MCF 10A (cell line): Measurements from ENCODE around the gene KHK. TPM values are rescaled to one million over a fixed set of nuclear protein-coding genes. Genes with fewer than 3 reads are reported as not detected.

Experiments used
- BruUV-seq: library from RNA; stranded (reverse); fragments of 400-500 nt; replicated peaks from 2 replicates; lab custom pipeline; 2021; lab: Mats Ljungman, UMichigan
- CTCF ChIA-PET: fragments of 300-600 bp; sonication (Branson Sonifier 250); formaldehyde crosslinking; extraction: SDS; loops from one replicate; lab custom pipeline; 2021; ENCODE audit warnings: antibody characterized with exemption, inconsistent platforms; lab: Yijun Ruan, JAX
- POLR2A ChIA-PET: fragments of 300-600, 350-650 bp; sonication (Branson Sonifier 250); formaldehyde crosslinking; extraction: SDS; loops from one replicate; lab custom pipeline; 2020; ENCODE audit warnings: antibody characterized with exemption, inconsistent platforms; lab: Yijun Ruan, JAX
- DNase-seq: peaks from one replicate; pipeline ENCODE4 v3.0.0-alpha.2; 2018; ENCODE audit not compliant: unreplicated experiment
- H3K27ac Mint-ChIP-seq: one replicate; pipeline ENCODE4 v1.8.0; 2022; ENCODE audit warnings: mild to moderate bottlenecking, low read depth, mixed read lengths; ENCODE audit not compliant: unreplicated experiment
- H3K27me3 Mint-ChIP-seq: one replicate; pipeline ENCODE4 v1.8.0; 2022; ENCODE audit warnings: mixed read lengths; ENCODE audit not compliant: insufficient read depth, unreplicated experiment
- H3K36me3 Mint-ChIP-seq: one replicate; pipeline ENCODE4 v1.8.0; 2022; ENCODE audit warnings: mild to moderate bottlenecking, moderate library complexity, mixed read lengths; ENCODE audit not compliant: insufficient read depth, unreplicated experiment
- H3K4me1 Mint-ChIP-seq: one replicate; pipeline ENCODE4 v1.8.0; 2022; ENCODE audit warnings: mixed read lengths; ENCODE audit not compliant: insufficient read depth, unreplicated experiment
- H3K4me3 Mint-ChIP-seq: one replicate; pipeline ENCODE4 v1.8.0; 2022; ENCODE audit warnings: mild to moderate bottlenecking, moderate library complexity, mixed read lengths; ENCODE audit not compliant: unreplicated experiment
- H3K9me3 Mint-ChIP-seq: one replicate; pipeline ENCODE4 v1.8.0; 2022; ENCODE audit warnings: mixed read lengths; ENCODE audit not compliant: unreplicated experiment
- CTCF ChIP-seq: fragments of 200-600 bp; IDR thresholded peaks from one replicate; pipeline ENCODE4 v1.8.0; 2022; ENCODE audit warnings: antibody characterized with exemption, mild to moderate bottlenecking; ENCODE audit not compliant: unreplicated experiment
- intact Hi-C: fragments of 100-400 bp; cut with micrococcal nuclease; formaldehyde crosslinking; loops from 2 replicates; pipeline ENCODE4 v1.14.1; 2022
- total RNA-seq: library from RNA; stranded (reverse); gene quantifications from 2 replicates; pipeline ENCODE4 v1.2.3, GENCODE V29; 2022

The KHK gene
- total RNA-seq, 1 experiment from 2014 or later, result 2.6 TPM

- no peak for TF ChIP-seq CTCF
- peaks cover 47% of the 10 kb centered on the region for H3K36me3 Mint-ChIP-seq
- no peak for DNase-seq
- CTCF ChIA-PET, result interaction anchor here (0.7 to 0.9 kb wide), 3 partner anchors 11 to 77 kb away, joined by 4 to 6 read pairs (median 4); no protein-coding TSS in a partner anchor
- no peak overlapping the region for H3K4me3 Mint-ChIP-seq
- BruUV-seq, result no TSS peak
- no peak overlapping the region for H3K27ac Mint-ChIP-seq
- intact Hi-C loops, result no loop called here
- POLR2A ChIA-PET, result interaction anchor here (0.6 to 1.4 kb wide), 2 partner anchors 12 to 22 kb away, joined by 3 to 9 read pairs; partner anchors contain the start of gene AGBL5
- H3K9me3 Mint-ChIP-seq, result no peaks in the 10 kb centered on the region
- H3K4me1 Mint-ChIP-seq, result no peaks in the 10 kb centered on the region
- no peaks in the 10 kb centered on the region for H3K27me3 Mint-ChIP-seq
These were observed 47.1 kb upstream of the KHK start for GRCh38 chr2:27039426-27039825.

GRCh38 chr2:27039871-27040270, 46.7 kb upstream of the KHK start:
- Mint-ChIP-seq H3K27ac (no peak overlapping the region), H3K4me1 (no peaks in the 10 kb centered on the region), H3K36me3 (peaks cover 47% of the 10 kb centered on the region), H3K9me3 (no peaks in the 10 kb centered on the region), H3K4me3 (no peak overlapping the region), H3K27me3 (no peaks in the 10 kb centered on the region)
- ChIA-PET CTCF (interaction anchor here (0.7 to 0.9 kb wide), 2 partner anchors 10 to 24 kb away, joined by 4 read pairs; no protein-coding TSS in a partner anchor), POLR2A (interaction anchor here (0.6 to 1.4 kb wide), 2 partner anchors 11 to 22 kb away, joined by 3 to 9 read pairs; partner anchors contain the start of gene AGBL5)
- intact Hi-C loops, result no loop called here
- BruUV-seq, result no TSS peak
- no peak for DNase-seq
- TF ChIP-seq CTCF, result no peak

GRCh38 chr2:27040282-27040681, 46.3 kb upstream of the KHK start:
- no peaks in the 10 kb centered on the region for H3K9me3 Mint-ChIP-seq
- POLR2A ChIA-PET, result interaction anchor here (0.6 to 1.4 kb wide), 2 partner anchors 11 to 21 kb away, joined by 3 to 9 read pairs; partner anchors contain the start of gene AGBL5
- DNase-seq, result no peak
- H3K27ac Mint-ChIP-seq, result no peak overlapping the region
- no peaks in the 10 kb centered on the region for H3K4me1 Mint-ChIP-seq
- peaks cover 47% of the 10 kb centered on the region for H3K36me3 Mint-ChIP-seq
- CTCF ChIA-PET, result interaction anchor here (0.6 kb wide), 1 partner anchor 44 kb away, joined by 3 read pairs; no protein-coding TSS in a partner anchor
- H3K27me3 Mint-ChIP-seq, result no peaks in the 10 kb centered on the region
- no peak overlapping the region for H3K4me3 Mint-ChIP-seq
- TF ChIP-seq CTCF, result no peak
- intact Hi-C loops, result no loop called here
- no TSS peak for BruUV-seq

- ChIA-PET POLR2A (interaction anchor here (1.0 kb wide), 1 partner anchor 9 kb away, joined by 3 read pairs; the partner anchor contains the start of gene TMEM214), CTCF (interaction anchor here (0.5 kb wide), 1 partner anchor 39 kb away, joined by 3 read pairs; no protein-coding TSS in a partner anchor)
- no peak for DNase-seq
- TF ChIP-seq CTCF, result no peak
- BruUV-seq, result no TSS peak
- intact Hi-C loops, result no loop called here
- Mint-ChIP-seq H3K9me3 (no peaks in the 10 kb centered on the region), H3K4me1 (no peaks in the 10 kb centered on the region), H3K27ac (no peak overlapping the region), H3K36me3 (peaks cover 36% of the 10 kb centered on the region), H3K4me3 (no peak overlapping the region), H3K27me3 (no peaks in the 10 kb centered on the region)
These were observed 44.8 kb upstream of the KHK start for GRCh38 chr2:27041752-27042151.
